Hair follicular keratinocyte (primary cell): ENCODE data around the gene LALBA. TPM values are rescaled to one million over a fixed set of nuclear protein-coding genes. Genes with fewer than 3 reads are reported as not detected.

ENCODE experiments used
- total RNA-seq: library from RNA; depleted of rRNA; stranded (reverse); fragments of >200 nt; gene quantifications from 2 replicates; pipeline ENCODE4 v1.2.3, GENCODE V29; 2015

Gene LALBA
- not detected in 2 replicates for total RNA-seq

DNA sequence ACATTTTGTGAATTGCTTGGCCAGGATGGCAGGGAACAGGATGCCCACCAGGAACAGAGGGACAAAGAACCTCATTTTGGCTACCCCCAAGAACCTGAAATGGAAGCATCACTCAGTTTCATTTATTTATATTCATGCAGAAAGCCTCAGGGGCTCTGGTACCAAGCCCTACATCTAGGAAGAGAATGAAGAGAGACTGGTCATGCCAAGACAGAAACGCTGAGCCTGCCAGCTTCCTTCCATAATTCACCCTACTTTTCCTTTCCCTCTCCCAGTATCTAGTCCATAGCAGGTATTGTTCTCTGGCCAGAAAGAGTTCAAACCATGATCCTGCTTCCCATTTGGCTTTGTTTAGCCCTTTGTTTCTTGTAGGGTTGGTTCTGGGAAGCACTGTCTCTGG is at the start of gene LALBA:
LALBA (minus strand) TSS at position 101 of the 400 bp plus-strand sequence; CDS start at position 75, 26 bp downstream.

DNA sequence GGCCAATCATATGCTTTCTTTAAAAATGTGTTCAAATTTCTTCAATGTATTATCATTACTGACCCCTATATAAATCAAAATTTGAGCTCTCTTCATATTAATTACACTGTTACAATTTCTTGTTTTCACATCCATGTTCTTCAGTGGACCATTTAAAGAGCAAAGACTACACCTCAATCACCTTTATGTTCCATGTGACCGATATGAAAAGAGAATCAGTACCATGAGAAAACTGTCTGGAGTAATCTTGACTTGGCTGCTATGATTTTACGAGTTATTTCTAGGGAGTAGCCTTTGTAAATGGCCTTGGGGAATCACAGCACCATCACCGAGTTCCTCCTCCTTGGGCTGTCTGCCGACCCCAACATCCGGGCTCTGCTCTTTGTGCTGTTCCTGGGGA is 44.5 kb downstream of the LALBA start, which contains the start of gene OR8S1:
OR8S1 (plus strand) TSS at position 301 of the 400 bp plus-strand sequence; CDS start at position 301, 0 bp downstream.

Other genes with a start within 250 kb of the LALBA start
- gene ZNF641, start 219.1 kb downstream of the LALBA start, total RNA-seq, result 6.9 and 11.1 TPM in 2 replicates
- not detected in 2 replicates for gene ANP32D, start 97.5 kb downstream of the LALBA start, total RNA-seq
- gene C12orf54, start 87.5 kb downstream of the LALBA start, total RNA-seq, result 2.5 and 3.7 TPM in 2 replicates
- not detected in 2 replicates for gene OR8S1, start 44.4 kb downstream of the LALBA start, total RNA-seq
- gene KANSL2, start 112.2 kb upstream of the LALBA start, total RNA-seq, result 52.6 and 71.8 TPM in 2 replicates
- 14.0 and 20.3 TPM in 2 replicates for gene CCNT1, start 146.7 kb upstream of the LALBA start, total RNA-seq
- gene ADCY6, start 219.0 kb upstream of the LALBA start, total RNA-seq, result 5.7 and 11.2 TPM in 2 replicates
- 10.6 and 10.9 TPM in 2 replicates for gene CACNB3, start 248.4 kb upstream of the LALBA start, total RNA-seq